ENCODE measurements around the gene ATM.

Gene ATM

GRCh38 chr11:108223348-108224149 lies 682 bp downstream of the ATM start:
- Histone ChIP-seq H3K4me1 (ENCODE audit: control insufficient read depth, insufficient read depth, low read length) (peaks cover 35% of the 10 kb centered on the region), H3K27me3 (ENCODE audit: control insufficient read depth, insufficient read depth, low read length) (no peaks in the 10 kb centered on the region), H3K36me3 (ENCODE audit: insufficient read depth, low read length) (peaks cover 9% of the 10 kb centered on the region), H3K9me3 (replicated peaks; ENCODE audit: low read length) (no peaks in the 10 kb centered on the region), H3K9ac (ENCODE audit: low read depth, low read length) (peak overlapping the region; percentile 87), H3K4me2 (ENCODE audit: low read length) (peak overlapping the region; percentile 84), H3K4me3 (ENCODE audit: low read length) (peak overlapping the region; percentile 86)

- Histone ChIP-seq H3K9ac (ENCODE audit: low read depth, low read length) (peak overlapping the region; percentile 87), H3K36me3 (ENCODE audit: insufficient read depth, low read length) (peaks cover 12% of the 10 kb centered on the region), H3K4me2 (ENCODE audit: low read length) (peak overlapping the region; percentile 84), H3K4me1 (ENCODE audit: control insufficient read depth, insufficient read depth, low read length) (peaks cover 30% of the 10 kb centered on the region), H3K9me3 (replicated peaks; ENCODE audit: low read length) (no peaks in the 10 kb centered on the region), H3K4me3 (ENCODE audit: low read length) (peak overlapping the region; percentile 86), H3K27me3 (ENCODE audit: control insufficient read depth, insufficient read depth, low read length) (no peaks in the 10 kb centered on the region)
Measured at GRCh38 chr11:108224366-108224765, 1.5 kb downstream of the ATM start.

GRCh38 chr11:108224911-108225786 lies 2.3 kb downstream of the ATM start:
- Histone ChIP-seq H3K9ac (ENCODE audit: low read depth, low read length) (no peak overlapping the region), H3K4me2 (ENCODE audit: low read length) (peak overlapping the region; percentile 84), H3K36me3 (ENCODE audit: insufficient read depth, low read length) (peaks cover 19% of the 10 kb centered on the region), H3K27me3 (ENCODE audit: control insufficient read depth, insufficient read depth, low read length) (no peaks in the 10 kb centered on the region), H3K4me1 (ENCODE audit: control insufficient read depth, insufficient read depth, low read length) (peaks cover 26% of the 10 kb centered on the region), H3K4me3 (ENCODE audit: low read length) (peak overlapping the region; percentile 86), H3K9me3 (replicated peaks; ENCODE audit: low read length) (no peaks in the 10 kb centered on the region)

GRCh38 chr11:108226036-108226435 lies 3.2 kb downstream of the ATM start:
- peaks cover 23% of the 10 kb centered on the region for H3K36me3 ChIP-seq (ENCODE audit: insufficient read depth, low read length)
- H3K9me3 ChIP-seq (replicated peaks; ENCODE audit: low read length): no peaks in the 10 kb centered on the region
- H3K9ac ChIP-seq (ENCODE audit: low read depth, low read length): no peak overlapping the region
- H3K4me3 ChIP-seq (ENCODE audit: low read length): no peak overlapping the region
- no peaks in the 10 kb centered on the region for H3K27me3 ChIP-seq (ENCODE audit: control insufficient read depth, insufficient read depth, low read length)
- H3K4me1 ChIP-seq (ENCODE audit: control insufficient read depth, insufficient read depth, low read length): peaks cover 17% of the 10 kb centered on the region
- no peak overlapping the region for H3K4me2 ChIP-seq (ENCODE audit: low read length)

- no peak overlapping the region for H3K4me3 ChIP-seq (ENCODE audit: low read length)
- H3K4me1 ChIP-seq (ENCODE audit: control insufficient read depth, insufficient read depth, low read length): peaks cover 17% of the 10 kb centered on the region
- H3K4me2 ChIP-seq (ENCODE audit: low read length): no peak overlapping the region
- no peaks in the 10 kb centered on the region for H3K27me3 ChIP-seq (ENCODE audit: control insufficient read depth, insufficient read depth, low read length)
- H3K9ac ChIP-seq (ENCODE audit: low read depth, low read length): no peak overlapping the region
- no peaks in the 10 kb centered on the region for H3K9me3 ChIP-seq (replicated peaks; ENCODE audit: low read length)
- peaks cover 31% of the 10 kb centered on the region for H3K36me3 ChIP-seq (ENCODE audit: insufficient read depth, low read length)
Measured at GRCh38 chr11:108228251-108228650, 5.4 kb downstream of the ATM start.

GRCh38 chr11:108233277-108233945 lies 10.5 kb downstream of the ATM start:
- peaks cover 38% of the 10 kb centered on the region for H3K36me3 ChIP-seq (ENCODE audit: insufficient read depth, low read length)
- H3K4me1 ChIP-seq (ENCODE audit: control insufficient read depth, insufficient read depth, low read length): no peaks in the 10 kb centered on the region
- H3K9me3 ChIP-seq (replicated peaks; ENCODE audit: low read length): no peaks in the 10 kb centered on the region
- no peak overlapping the region for H3K9ac ChIP-seq (ENCODE audit: low read depth, low read length)
- H3K27me3 ChIP-seq (ENCODE audit: control insufficient read depth, insufficient read depth, low read length): no peaks in the 10 kb centered on the region
- H3K4me2 ChIP-seq (ENCODE audit: low read length): no peak overlapping the region
- no peak overlapping the region for H3K4me3 ChIP-seq (ENCODE audit: low read length)

- H3K9me3 ChIP-seq (replicated peaks; ENCODE audit: low read length): no peaks in the 10 kb centered on the region
- no peaks in the 10 kb centered on the region for H3K27me3 ChIP-seq (ENCODE audit: control insufficient read depth, insufficient read depth, low read length)
- peaks cover 37% of the 10 kb centered on the region for H3K36me3 ChIP-seq (ENCODE audit: insufficient read depth, low read length)
- no peak overlapping the region for H3K4me2 ChIP-seq (ENCODE audit: low read length)
- H3K4me3 ChIP-seq (ENCODE audit: low read length): no peak overlapping the region
- H3K4me1 ChIP-seq (ENCODE audit: control insufficient read depth, insufficient read depth, low read length): no peaks in the 10 kb centered on the region
- H3K9ac ChIP-seq (ENCODE audit: low read depth, low read length): no peak overlapping the region
Measured at GRCh38 chr11:108235192-108235591, 12.3 kb downstream of the ATM start.

- Histone ChIP-seq H3K4me2 (ENCODE audit: low read length) (no peak overlapping the region), H3K9me3 (replicated peaks; ENCODE audit: low read length) (no peaks in the 10 kb centered on the region), H3K27me3 (ENCODE audit: control insufficient read depth, insufficient read depth, low read length) (no peaks in the 10 kb centered on the region), H3K4me3 (ENCODE audit: low read length) (no peak overlapping the region), H3K4me1 (ENCODE audit: control insufficient read depth, insufficient read depth, low read length) (no peaks in the 10 kb centered on the region), H3K9ac (ENCODE audit: low read depth, low read length) (no peak overlapping the region), H3K36me3 (ENCODE audit: insufficient read depth, low read length) (peaks cover 35% of the 10 kb centered on the region)
Measured at GRCh38 chr11:108235633-108236032, 12.8 kb downstream of the ATM start.

GRCh38 chr11:108237058-108237481 lies 14.2 kb downstream of the ATM start:
- Histone ChIP-seq H3K4me3 (ENCODE audit: low read length) (no peak overlapping the region), H3K4me2 (ENCODE audit: low read length) (no peak overlapping the region), H3K9ac (ENCODE audit: low read depth, low read length) (no peak overlapping the region), H3K27me3 (ENCODE audit: control insufficient read depth, insufficient read depth, low read length) (no peaks in the 10 kb centered on the region), H3K36me3 (ENCODE audit: insufficient read depth, low read length) (peaks cover 30% of the 10 kb centered on the region), H3K9me3 (replicated peaks; ENCODE audit: low read length) (no peaks in the 10 kb centered on the region), H3K4me1 (ENCODE audit: control insufficient read depth, insufficient read depth, low read length) (no peaks in the 10 kb centered on the region)

- no peaks in the 10 kb centered on the region for H3K4me1 ChIP-seq (ENCODE audit: control insufficient read depth, insufficient read depth, low read length)
- H3K36me3 ChIP-seq (ENCODE audit: insufficient read depth, low read length): peaks cover 29% of the 10 kb centered on the region
- H3K4me3 ChIP-seq (ENCODE audit: low read length): no peak overlapping the region
- H3K9me3 ChIP-seq (replicated peaks; ENCODE audit: low read length): no peaks in the 10 kb centered on the region
- H3K9ac ChIP-seq (ENCODE audit: low read depth, low read length): no peak overlapping the region
- no peak overlapping the region for H3K4me2 ChIP-seq (ENCODE audit: low read length)
- no peaks in the 10 kb centered on the region for H3K27me3 ChIP-seq (ENCODE audit: control insufficient read depth, insufficient read depth, low read length)
Measured at GRCh38 chr11:108239076-108239475, 16.2 kb downstream of the ATM start.

GRCh38 chr11:108241330-108242037 lies 18.6 kb downstream of the ATM start:
- Histone ChIP-seq H3K4me2 (ENCODE audit: low read length) (no peak overlapping the region), H3K36me3 (ENCODE audit: insufficient read depth, low read length) (peaks cover 33% of the 10 kb centered on the region), H3K27me3 (ENCODE audit: control insufficient read depth, insufficient read depth, low read length) (no peaks in the 10 kb centered on the region), H3K4me1 (ENCODE audit: control insufficient read depth, insufficient read depth, low read length) (no peaks in the 10 kb centered on the region), H3K9ac (ENCODE audit: low read depth, low read length) (no peak overlapping the region), H3K4me3 (ENCODE audit: low read length) (no peak overlapping the region), H3K9me3 (replicated peaks; ENCODE audit: low read length) (no peaks in the 10 kb centered on the region)

Data from skeletal muscle satellite cell (primary cell).